WTC11 (cell line): ENCODE data around the gene SPACDR.

Experiments used
- ATF3 ChIP-seq: sonication (generic); formaldehyde crosslinking; conservative IDR thresholded peaks from 2 replicates; pipeline ENCODE4 v1.8.1; 2022; ENCODE audit warnings: mild to moderate bottlenecking, missing genetic modification reagents
- CREB1 ChIP-seq: sonication (generic); formaldehyde crosslinking; IDR thresholded peaks from 2 replicates; pipeline ENCODE4 v1.8.0; 2023; ENCODE audit warnings: mild to moderate bottlenecking, missing genetic modification reagents
- CTCF ChIP-seq: fragments of 200-600 bp; IDR thresholded peaks from 2 replicates; pipeline ENCODE4 v1.8.0; 2022; ENCODE audit warnings: antibody characterized with exemption
- ERG ChIP-seq: fragments of 250-450 bp; sonication (Bioruptor Pico); IDR thresholded peaks from 2 replicates; pipeline ENCODE4 v1.8.0; 2021; ENCODE audit warnings: mild to moderate bottlenecking
- HMGXB4 ChIP-seq: sonication (generic); formaldehyde crosslinking; IDR thresholded peaks from 2 replicates; pipeline ENCODE4 v1.8.1; 2023; ENCODE audit warnings: mild to moderate bottlenecking, moderate library complexity, missing genetic modification reagents
- MAX ChIP-seq: sonication (generic); formaldehyde crosslinking; IDR thresholded peaks from 2 replicates; pipeline ENCODE4 v1.8.0; 2022; ENCODE audit warnings: mild to moderate bottlenecking, missing genetic modification reagents
- SMAD3 ChIP-seq: sonication (generic); formaldehyde crosslinking; IDR thresholded peaks from 2 replicates; pipeline ENCODE4 v1.8.0; 2022; ENCODE audit warnings: missing genetic modification reagents, mild to moderate bottlenecking, borderline replicate concordance
- SP1 ChIP-seq: sonication (generic); formaldehyde crosslinking; conservative IDR thresholded peaks from 2 replicates; pipeline ENCODE4 v1.8.1; 2022; ENCODE audit warnings: missing genetic modification reagents
- TCF7 ChIP-seq: sonication (generic); formaldehyde crosslinking; IDR thresholded peaks from 2 replicates; pipeline ENCODE4 v1.8.0; 2022; ENCODE audit warnings: mild to moderate bottlenecking, low read depth, missing genetic modification reagents, moderate library complexity
- USF1 ChIP-seq: sonication (generic); formaldehyde crosslinking; IDR thresholded peaks from 2 replicates; pipeline ENCODE4 v1.8.0; 2022; ENCODE audit warnings: mild to moderate bottlenecking, missing genetic modification reagents
- USF2 ChIP-seq: sonication (generic); formaldehyde crosslinking; IDR thresholded peaks from 2 replicates; pipeline ENCODE4 v1.8.1; 2023; ENCODE audit warnings: mild to moderate bottlenecking, missing genetic modification reagents, moderate library complexity
- ZNF121 ChIP-seq: sonication (generic); formaldehyde crosslinking; IDR thresholded peaks from 2 replicates; pipeline ENCODE4 v1.8.0; 2023; ENCODE audit warnings: missing genetic modification reagents
- ZNF281 ChIP-seq: sonication (generic); formaldehyde crosslinking; IDR thresholded peaks from 2 replicates; pipeline ENCODE4 v1.8.0; 2023; ENCODE audit warnings: mild to moderate bottlenecking, missing genetic modification reagents

GRCh38 chr7:100482728-100483089, 18.6 kb upstream of the SPACDR start:
- TF ChIP-seq CTCF (no peak), HMGXB4 (CRISPR knock-in tag) (no peak), ZNF281 (CRISPR knock-in tag) (no peak), ZNF121 (CRISPR knock-in tag) (no peak), ATF3 (CRISPR knock-in tag) (no peak), CREB1 (CRISPR knock-in tag) (no peak), SP1 (CRISPR knock-in tag) (no peak), MAX (CRISPR knock-in tag) (no peak), ERG (CRISPR knock-in tag) (no peak), USF2 (CRISPR knock-in tag) (no peak), SMAD3 (no peak), TCF7 (CRISPR knock-in tag) (no peak), USF1 (CRISPR knock-in tag) (no peak)
